HepG2 (cell line): ENCODE data around the gene HYOU1. TPM values are rescaled to one million over a fixed set of nuclear protein-coding genes. Genes with fewer than 3 reads are reported as not detected.

Experiments
- ASH2L ChIP-seq: fragments of 300-600, 200-600 bp; sonication (generic); IDR thresholded peaks from 2 replicates; pipeline ENCODE4 v1.7.0; 2017; ENCODE audit warnings: low read depth, mild to moderate bottlenecking, moderate library complexity, mixed read lengths, low read length; ENCODE audit not compliant: insufficient read length
- CEBPZ ChIP-seq: IDR thresholded peaks from 2 replicates; pipeline ENCODE4 v1.6.1; 2012; ENCODE audit warnings: low read length, improper control_type of control experiment
- FOXC1 ChIP-seq: sonication (generic); formaldehyde crosslinking; IDR thresholded peaks from 2 replicates; pipeline ENCODE4 v1.8.0; 2022; ENCODE audit warnings: mild to moderate bottlenecking, missing genetic modification reagents, borderline replicate concordance
- ISX ChIP-seq: sonication (generic); formaldehyde crosslinking; conservative IDR thresholded peaks from 2 replicates; pipeline ENCODE4 v1.5.0; 2020; ENCODE audit warnings: missing genetic modification reagents
- PBX3 ChIP-seq: sonication (generic); formaldehyde crosslinking; IDR thresholded peaks from 2 replicates; pipeline ENCODE4 v1.8.1; 2023; ENCODE audit warnings: missing genetic modification reagents, inconsistent platforms, borderline replicate concordance
- PRDM4 ChIP-seq: sonication (generic); formaldehyde crosslinking; IDR thresholded peaks from 2 replicates; pipeline ENCODE4 v1.9.0; 2021; ENCODE audit warnings: missing genetic modification reagents, borderline replicate concordance
- REL ChIP-seq: sonication (generic); formaldehyde crosslinking; conservative IDR thresholded peaks from 2 replicates; pipeline ENCODE4 v1.8.0; 2022; ENCODE audit warnings: mild to moderate bottlenecking, missing genetic modification reagents, moderate library complexity
- SP4 ChIP-seq: sonication (generic); formaldehyde crosslinking; IDR thresholded peaks from 2 replicates; pipeline ENCODE4 v1.8.1; 2023; ENCODE audit warnings: mild to moderate bottlenecking, missing genetic modification reagents
- TAF1 ChIP-seq: sonication (generic); formaldehyde crosslinking; IDR thresholded peaks from 2 replicates; pipeline ENCODE4 v1.4.0; 2020; ENCODE audit warnings: missing genetic modification reagents
- TFDP1 ChIP-seq: IDR thresholded peaks from 2 replicates; pipeline ENCODE4 v1.6.1; 2016; ENCODE audit warnings: missing compliant biosample characterization, missing genetic modification reagents, borderline replicate concordance
- TRIM22 ChIP-seq: fragments of 450-650 bp; IDR thresholded peaks from 2 replicates; pipeline ENCODE4 v1.6.1; 2017
- ZMYM4 ChIP-seq: sonication (generic); formaldehyde crosslinking; IDR thresholded peaks from 2 replicates; pipeline ENCODE4 v1.8.1; 2023; ENCODE audit warnings: mild to moderate bottlenecking, missing genetic modification reagents
- ZNF12 ChIP-seq: sonication (generic); formaldehyde crosslinking; IDR thresholded peaks from 2 replicates; pipeline ENCODE4 v1.5.0; 2020; ENCODE audit warnings: missing genetic modification reagents
- ZNF7 ChIP-seq: IDR thresholded peaks from 2 replicates; pipeline ENCODE4 v1.6.1; 2016; ENCODE audit warnings: missing biosample characterization, missing genetic modification reagents
- polyA plus RNA-seq, 8 experiments: library from polyadenylated mRNA; depleted of rRNA in 3 of 8; stranded (reverse) in 7 of 8; unstranded in 1 of 8; fragments of >200 nt; fragmentation: Illumina TruSeq in 4 of 8; extraction: Trizol in 4 of 8; gene quantifications; 2 replicates each; pipeline versions ENCODE4 v1.2.1 to v1.2.3, GENCODE V29; 2011 to 2016; ENCODE audit warnings: low read depth in 4 of 8, missing spikeins in 1 of 8, mixed read lengths in 1 of 8; ENCODE audit not compliant: insufficient read depth in 1 of 8
- total RNA-seq, 5 experiments: library from RNA; depleted of rRNA; stranded (reverse); fragments of >200 nt; fragmentation: Illumina TruSeq; extraction: Trizol; gene quantifications; 2 replicates each; pipeline ENCODE4 v1.2.3, GENCODE V29; 2016; ENCODE audit warnings: low read depth in 1 of 5
- TF ChIP-seq, protein P1 (sequence below): sonication (generic); formaldehyde crosslinking; IDR thresholded peaks from 2 replicates; pipeline ENCODE4 v1.5.0; 2020; ENCODE audit warnings: missing genetic modification reagents
- TF ChIP-seq, protein P2 (sequence below): sonication (generic); formaldehyde crosslinking; IDR thresholded peaks from 2 replicates; pipeline ENCODE4 v1.8.0; 2022; ENCODE audit warnings: mild to moderate bottlenecking, missing genetic modification reagents; ENCODE audit not compliant: insufficient replicate concordance

The HYOU1 gene
- total and polyA plus RNA-seq, 2 of the 13 experiments (the other 11 are each of a cell fraction or from before 2014, with no cell fraction given), result 127 to 155 TPM

DNA sequence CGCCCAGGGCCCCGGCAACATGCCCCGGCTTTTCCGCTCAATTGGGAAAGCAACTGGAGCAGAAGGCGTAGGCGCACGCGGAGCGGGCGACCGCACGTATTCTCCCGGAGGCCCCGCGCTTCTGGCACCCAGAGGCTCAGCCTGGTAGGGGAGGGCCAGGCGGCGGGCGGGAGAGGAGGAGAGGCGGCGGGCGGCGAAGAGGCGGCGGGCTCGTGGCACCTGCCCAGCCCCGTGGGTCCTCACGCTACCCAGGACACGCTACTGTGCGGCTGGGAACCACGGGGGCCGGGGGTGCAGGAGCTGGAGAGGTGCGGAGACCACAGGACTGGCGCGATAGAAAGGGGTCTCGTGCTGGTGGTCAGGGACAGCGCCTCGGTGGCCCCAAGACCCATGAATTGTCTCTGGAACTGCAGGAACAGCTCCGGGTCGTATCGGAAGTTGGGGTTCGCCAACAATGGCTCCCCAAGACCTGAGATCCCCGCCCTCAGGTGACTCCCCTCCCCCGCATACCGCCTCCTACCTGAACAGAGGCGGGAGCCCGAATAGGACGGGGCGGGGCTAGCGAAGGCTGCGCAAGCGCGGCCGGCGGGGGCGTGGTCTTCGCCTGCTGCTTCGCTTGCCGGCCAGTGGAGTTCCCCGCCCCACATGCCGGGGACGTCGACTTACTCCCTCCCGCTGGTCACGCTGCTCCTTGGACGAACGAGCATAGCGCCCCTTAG lies 26.5 kb downstream of the HYOU1 start, which contains the start of gene SLC37A4 (continued):
- TF ChIP-seq CEBPZ (no peak), TRIM22 (no peak), ZNF7 (CRISPR knock-in tag) (no peak), ASH2L (no peak), ZNF12 (CRISPR knock-in tag) (0 out of 2 replicates have a peak, but pooled peaks have one; percentile 63), FOXC1 (CRISPR knock-in tag) (peak; percentile 57; the same call in 1 of the 2 replicates), ZMYM4 (CRISPR knock-in tag) (peak; percentile 79), TAF1 (CRISPR knock-in tag) (peak; percentile 64), PBX3 (CRISPR knock-in tag) (no peak), REL (CRISPR knock-in tag) (no peak), ISX (peak; percentile 61; the same call in 1 of the 2 replicates), TFDP1 (CRISPR knock-in tag) (peak; percentile 98), SP4 (CRISPR knock-in tag) (peak; percentile 82), PRDM4 (CRISPR knock-in tag) (peak; percentile 73; the same call in 1 of the 2 replicates)
- TF ChIP-seq, protein P1, sequence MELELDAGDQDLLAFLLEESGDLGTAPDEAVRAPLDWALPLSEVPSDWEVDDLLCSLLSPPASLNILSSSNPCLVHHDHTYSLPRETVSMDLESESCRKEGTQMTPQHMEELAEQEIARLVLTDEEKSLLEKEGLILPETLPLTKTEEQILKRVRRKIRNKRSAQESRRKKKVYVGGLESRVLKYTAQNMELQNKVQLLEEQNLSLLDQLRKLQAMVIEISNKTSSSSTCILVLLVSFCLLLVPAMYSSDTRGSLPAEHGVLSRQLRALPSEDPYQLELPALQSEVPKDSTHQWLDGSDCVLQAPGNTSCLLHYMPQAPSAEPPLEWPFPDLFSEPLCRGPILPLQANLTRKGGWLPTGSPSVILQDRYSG (CRISPR knock-in tag), result no peak
- TF ChIP-seq, protein P2, sequence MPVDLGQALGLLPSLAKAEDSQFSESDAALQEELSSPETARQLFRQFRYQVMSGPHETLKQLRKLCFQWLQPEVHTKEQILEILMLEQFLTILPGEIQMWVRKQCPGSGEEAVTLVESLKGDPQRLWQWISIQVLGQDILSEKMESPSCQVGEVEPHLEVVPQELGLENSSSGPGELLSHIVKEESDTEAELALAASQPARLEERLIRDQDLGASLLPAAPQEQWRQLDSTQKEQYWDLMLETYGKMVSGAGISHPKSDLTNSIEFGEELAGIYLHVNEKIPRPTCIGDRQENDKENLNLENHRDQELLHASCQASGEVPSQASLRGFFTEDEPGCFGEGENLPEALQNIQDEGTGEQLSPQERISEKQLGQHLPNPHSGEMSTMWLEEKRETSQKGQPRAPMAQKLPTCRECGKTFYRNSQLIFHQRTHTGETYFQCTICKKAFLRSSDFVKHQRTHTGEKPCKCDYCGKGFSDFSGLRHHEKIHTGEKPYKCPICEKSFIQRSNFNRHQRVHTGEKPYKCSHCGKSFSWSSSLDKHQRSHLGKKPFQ (CRISPR knock-in tag), result peak; percentile 79
